GM23248 (cell line): ENCODE data around the gene DAND5.

Source experiments
- EZH2 ChIP-seq: fragments of 200-600 bp; sonication (generic); IDR thresholded peaks from 2 replicates; pipeline ENCODE4 v1.6.1; 2018; ENCODE audit warnings: antibody characterized with exemption, mild to moderate bottlenecking; ENCODE audit not compliant: insufficient read depth, poor library complexity, severe bottlenecking
- EZH2phosphoT487 ChIP-seq: fragments of 200-600 bp; sonication (generic); IDR thresholded peaks from 2 replicates; pipeline ENCODE4 v1.6.1; 2018; ENCODE audit warnings: antibody characterized with exemption, moderate library complexity, mild to moderate bottlenecking, low read depth; ENCODE audit not compliant: insufficient read depth

DNA sequence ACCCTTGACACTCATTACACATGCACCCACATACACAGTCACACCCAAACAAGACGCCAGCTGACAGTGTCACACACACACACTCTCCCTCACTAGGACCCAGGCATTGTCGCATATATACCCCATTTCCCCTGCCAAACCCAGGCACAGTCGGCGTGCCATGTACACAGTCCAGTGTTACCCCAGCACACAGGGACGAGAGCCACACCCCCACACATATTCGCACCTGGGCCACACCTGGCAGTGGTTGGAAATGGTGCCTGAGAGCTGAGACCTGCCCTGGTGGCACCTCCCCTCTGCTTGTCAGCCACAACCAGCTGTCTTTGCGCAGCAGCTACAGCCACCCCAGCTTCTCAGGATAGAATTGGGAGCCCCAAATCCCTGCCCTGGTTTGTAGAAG lies 34.9 kb downstream of the DAND5 start:
- TF ChIP-seq EZH2phosphoT487 (no peak), EZH2 (no peak)
